COR-L47 (cell line): Measurements from ENCODE around the gene E2F4.
A peak's percentile ranks its signal among the peaks of the same experiment; 100 is the strongest.

Experiments used
- DNase-seq: peaks from one replicate; lab custom pipeline; 2025; lab: John Stamatoyannopoulos, UW

The E2F4 gene, protein sequence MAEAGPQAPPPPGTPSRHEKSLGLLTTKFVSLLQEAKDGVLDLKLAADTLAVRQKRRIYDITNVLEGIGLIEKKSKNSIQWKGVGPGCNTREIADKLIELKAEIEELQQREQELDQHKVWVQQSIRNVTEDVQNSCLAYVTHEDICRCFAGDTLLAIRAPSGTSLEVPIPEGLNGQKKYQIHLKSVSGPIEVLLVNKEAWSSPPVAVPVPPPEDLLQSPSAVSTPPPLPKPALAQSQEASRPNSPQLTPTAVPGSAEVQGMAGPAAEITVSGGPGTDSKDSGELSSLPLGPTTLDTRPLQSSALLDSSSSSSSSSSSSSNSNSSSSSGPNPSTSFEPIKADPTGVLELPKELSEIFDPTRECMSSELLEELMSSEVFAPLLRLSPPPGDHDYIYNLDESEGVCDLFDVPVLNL

DNA sequence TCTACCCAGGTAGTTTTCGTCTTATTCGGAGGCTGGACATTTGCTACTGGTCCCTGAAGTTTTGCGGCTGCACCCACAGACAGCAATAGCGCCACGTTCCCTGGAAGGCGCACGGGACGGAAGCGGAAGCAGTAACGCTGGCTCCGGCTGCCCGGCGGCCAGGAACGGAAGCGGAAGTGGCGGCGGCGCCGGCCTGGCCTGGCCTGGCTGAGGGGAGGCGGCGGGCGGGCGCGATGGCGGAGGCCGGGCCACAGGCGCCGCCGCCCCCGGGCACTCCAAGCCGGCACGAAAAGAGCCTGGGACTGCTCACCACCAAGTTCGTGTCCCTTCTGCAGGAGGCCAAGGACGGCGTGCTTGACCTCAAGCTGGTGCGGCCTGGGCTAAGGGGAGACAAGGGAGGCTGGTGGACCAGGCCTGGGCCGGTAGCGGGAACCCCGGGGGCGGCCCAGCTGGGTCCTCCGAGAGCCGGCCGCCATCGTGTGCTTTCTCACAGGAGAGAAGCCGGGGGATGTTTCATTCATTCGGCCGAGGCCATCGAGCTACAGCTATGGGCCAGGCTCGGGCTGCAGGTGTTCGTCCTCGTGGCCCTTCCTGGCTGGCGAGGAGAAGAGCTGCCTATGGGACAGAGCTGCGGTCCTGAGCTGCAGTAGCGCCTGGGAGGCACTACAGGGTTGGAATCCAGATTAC lies at the start of gene E2F4:
TSS of gene E2F4 (plus strand) at position 161 of the 687 bp plus-strand sequence. CDS start at position 234, 73 bp downstream.
- peak; percentile 87 for DNase-seq

DNA sequence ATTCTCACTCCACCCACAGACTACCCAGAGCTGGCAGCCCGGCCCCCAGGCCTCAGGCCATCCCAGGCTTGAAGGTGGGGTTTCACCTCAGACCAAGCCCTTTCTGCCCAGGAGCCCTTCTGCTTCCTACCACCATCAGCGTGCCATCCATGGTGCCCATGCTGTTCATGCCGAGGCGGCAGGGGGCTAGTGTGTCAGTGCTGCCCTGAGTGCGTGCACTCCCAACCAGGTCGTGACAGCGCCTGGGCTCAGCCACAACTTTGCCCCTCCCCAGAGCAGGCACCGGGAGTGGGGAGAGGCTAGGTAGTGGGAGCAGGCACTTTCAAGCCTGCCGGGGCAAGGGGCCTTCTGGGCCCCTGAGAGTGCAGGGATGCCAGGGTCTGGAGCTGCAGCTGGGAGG lies 49.6 kb upstream of the E2F4 start:
- no peak for DNase-seq

DNA sequence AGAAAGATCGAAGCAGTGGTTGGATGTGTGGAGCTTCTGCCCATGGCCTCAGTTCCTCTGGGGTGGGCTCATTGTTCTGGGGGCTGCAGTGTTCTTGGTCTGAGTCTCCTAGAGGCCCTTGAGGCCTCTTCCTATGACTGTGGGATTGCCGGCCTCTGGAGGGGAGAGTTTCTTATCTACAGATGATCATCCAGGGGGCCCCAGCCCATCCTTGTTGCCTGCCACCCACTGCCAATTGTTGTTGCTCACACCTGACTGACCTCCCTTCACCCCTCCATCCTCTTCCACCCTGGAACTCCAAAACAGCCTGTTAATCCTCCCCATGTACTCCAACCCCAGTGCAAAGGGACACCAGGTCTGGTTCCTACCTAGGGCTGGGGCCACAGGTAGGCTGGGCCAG lies 47.0 kb upstream of the E2F4 start:
- no peak for DNase-seq

DNA sequence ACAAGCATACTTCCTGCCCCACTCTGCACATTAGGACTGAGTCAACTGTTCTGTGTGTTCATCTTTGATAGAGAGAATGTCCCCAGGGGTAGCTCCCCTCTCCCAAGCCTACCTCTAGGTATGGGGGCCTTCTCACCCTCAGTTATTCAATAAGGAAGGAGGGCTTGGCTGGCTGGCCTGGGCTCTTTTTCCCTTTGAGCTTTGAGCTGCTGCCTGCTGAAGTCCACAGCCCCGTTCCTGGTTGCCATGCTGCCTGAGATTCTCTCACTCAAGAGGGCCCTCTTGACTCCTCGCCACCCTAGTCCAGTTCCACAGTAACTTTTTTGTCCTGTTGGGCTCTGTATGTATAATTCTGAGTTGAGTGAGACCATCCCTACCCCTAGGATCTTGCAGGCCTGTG lies 46.2 kb upstream of the E2F4 start:
- no peak for DNase-seq

DNA sequence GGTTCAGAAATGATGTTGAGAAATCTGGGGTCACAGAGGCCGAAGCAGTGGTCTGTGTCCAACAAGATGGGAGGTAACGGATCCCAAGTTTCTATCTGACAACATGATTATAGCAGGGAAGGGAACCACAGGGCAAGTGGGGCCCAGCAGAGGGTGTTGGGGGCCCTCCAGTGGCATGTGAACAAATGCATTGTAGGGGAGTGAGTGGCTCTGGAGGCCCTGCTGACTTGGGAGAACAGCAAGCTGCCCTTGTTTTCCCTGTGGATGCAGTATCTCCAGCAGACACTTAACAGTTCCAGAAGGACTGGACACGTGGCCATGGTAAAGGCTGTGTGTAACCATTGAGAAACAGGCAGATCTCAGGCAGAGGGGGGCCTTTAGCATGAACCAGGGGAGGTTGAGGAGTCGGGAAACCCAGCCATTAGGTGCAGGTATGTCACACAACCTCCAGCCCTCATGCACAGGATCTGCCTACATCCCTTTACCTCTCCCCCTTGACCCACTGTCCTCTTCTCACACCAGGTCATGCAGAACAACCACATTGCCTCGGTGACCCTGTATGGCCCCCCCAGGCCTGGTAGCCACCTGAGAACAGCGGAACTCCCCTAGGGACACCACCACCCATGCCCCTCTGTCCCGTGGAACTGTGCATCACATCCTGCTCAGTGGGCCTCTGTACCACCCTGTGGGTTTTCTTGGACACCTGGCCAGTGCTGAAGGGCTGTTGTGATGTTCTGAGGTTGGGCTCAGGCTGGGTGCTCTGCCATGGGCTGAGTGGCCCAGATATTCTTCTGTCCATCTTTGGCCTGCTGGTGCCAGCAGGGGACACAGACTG lies 45.2 kb upstream of the E2F4 start:
- no peak for DNase-seq

DNA sequence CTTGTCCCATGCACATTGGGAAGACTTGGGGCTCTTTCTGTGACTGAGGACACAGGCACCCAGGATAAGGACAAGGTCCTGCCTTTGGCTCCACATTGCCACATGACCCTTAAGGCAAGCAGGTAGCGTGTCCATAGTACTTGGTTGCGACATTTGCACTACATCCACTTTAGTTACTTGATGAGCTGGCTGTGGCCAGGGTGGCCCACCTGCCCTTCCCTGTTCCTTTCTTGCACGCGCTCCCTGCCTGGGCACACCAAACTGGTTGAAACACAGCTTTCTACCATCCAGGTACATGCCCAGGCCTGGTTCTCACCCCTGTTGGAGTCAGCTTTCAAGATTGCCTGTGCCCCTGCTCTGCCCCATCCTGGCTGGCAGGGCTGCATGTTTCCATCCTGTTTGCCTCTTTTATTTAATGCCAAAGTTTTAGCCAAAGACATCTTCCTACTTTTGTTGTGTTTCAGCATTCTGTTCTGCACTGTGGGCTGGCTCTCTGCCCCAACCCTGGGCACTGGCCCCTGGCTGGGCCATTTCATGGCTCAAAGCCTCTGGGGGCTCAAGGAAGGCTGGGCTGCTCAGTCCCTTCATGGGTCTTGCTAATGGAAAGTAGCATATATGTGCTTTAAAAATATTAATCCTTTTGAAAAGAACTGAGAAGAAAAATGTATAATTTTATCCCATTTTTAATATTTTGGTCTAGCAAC lies 44.4 kb upstream of the E2F4 start:
- DNase-seq = no peak

DNA sequence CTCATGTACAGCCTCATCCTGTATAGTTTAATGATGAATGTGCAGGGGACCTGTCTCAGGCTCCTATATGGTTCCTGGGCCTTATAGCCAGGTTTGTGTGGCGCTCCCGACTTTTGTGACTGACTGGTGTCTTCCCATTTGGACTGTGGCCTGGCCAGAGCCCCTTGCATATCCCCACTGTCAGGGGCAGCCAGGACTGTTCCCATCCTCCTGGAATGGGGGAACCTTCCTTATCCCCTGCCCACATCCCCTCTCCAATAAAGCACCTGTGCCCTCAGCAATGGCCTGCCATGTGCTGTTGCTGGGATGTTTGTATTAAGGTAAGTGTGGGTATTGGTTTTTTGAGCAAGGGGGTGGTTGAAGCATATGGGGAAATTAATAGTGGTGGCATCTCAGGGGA lies 43.7 kb upstream of the E2F4 start:
- DNase-seq = no peak

DNA sequence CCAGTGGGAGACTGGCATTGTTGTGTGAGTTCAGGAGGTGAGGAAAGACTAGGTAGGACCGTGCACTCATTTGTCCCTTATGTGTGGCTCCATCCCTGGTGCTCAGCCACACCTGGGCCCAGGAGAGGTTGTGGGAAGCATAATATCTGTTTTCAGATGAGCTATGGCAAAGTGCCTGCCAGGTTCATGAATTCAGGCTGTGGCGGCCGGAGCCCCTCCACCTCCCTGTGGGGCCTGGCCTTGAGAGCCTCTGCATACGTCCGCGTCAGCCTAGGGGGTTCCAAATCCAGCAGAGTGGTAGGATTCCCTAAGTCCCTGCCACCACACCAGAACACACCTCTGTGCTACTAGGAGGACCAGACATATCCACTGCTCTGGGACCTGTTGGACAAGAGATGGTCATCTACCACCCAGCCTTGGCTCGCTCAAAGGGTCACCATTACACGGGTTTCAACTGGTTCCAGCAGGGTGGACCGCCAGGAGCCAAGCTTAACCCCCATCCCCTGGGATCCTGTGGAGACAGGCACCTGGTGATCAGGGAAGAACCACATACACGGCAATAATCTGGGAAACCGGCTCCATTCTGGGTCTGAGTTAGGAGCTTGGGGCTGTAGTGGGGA lies 43.2 kb upstream of the E2F4 start:
- no peak for DNase-seq

DNA sequence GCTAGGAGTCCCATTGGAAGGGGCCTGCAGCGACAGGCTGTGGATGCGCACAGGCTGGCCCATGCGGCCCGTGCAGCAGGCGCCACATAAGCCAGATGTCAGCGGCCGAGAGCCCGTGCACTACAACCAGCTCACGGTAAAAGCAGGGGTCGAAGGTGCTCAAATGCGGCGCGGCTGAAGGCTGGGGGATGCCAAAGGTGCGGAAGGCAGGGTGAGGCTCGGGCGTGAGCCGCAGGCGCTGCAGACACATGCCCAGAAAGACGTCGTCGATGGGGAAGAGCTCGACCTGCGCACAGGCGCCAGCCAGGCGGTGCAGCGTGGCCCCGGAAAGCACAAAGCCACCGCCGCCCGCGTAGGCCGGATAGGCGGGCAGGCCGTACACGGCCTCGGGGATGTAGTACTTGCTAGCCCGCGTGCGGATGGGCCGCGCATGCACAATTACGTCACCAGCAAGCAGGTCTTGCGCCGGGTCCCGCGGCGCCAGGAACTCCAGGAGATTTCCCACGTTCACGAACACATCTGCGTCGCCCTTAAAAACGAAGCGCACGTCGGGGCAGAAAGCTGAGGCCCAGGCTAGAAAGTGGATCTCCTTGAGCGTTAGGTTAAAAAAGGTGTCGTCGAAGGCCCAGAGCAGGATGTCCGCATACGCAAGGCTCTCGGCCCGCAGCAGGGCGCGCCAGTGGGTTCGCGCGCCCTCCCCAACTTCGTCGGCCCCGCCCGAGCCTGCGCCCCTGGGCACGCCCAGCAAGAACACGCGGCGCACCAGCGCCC lies 42.5 kb upstream of the E2F4 start:
- no peak for DNase-seq

DNA sequence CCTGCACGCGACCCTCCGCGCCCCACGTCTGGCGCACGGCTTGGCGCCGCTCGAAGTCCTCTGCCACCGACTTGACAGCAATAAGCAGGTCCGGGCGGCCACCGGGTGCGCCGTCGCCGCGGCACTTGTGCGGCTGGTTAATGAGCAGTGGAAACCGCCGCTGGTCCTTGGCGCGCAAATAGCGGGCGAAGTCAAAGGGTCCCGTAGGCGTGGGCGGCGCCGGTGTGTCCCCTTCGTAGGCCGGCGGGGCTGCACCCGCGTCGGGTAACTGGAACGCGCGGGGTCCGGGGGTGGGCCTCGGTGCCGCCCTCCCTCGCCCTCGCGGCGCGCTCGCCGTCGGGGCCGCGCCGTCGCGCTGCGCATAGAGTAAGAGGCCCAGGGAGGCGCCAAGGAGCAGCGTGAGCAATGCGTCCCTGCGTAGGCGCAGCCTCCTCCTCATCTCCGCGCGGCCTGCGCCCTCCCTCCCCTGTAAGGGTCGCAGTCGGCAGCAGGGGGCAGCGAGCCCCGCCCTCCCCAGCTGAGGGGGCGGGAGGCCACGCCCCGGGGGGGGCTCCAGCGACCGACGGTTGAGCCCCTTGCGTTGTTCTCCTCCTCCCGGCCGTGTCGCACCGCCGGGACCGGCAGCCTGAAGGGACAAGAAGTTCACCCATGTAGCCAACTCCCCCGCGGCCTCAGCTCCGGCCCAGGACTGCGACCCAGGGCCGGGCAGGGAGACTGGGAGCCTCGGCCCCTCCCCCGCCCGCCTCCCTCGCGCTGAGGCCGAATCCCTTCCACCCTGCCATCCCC lies 41.7 kb upstream of the E2F4 start:
- DNase-seq = peak; percentile 26

DNA sequence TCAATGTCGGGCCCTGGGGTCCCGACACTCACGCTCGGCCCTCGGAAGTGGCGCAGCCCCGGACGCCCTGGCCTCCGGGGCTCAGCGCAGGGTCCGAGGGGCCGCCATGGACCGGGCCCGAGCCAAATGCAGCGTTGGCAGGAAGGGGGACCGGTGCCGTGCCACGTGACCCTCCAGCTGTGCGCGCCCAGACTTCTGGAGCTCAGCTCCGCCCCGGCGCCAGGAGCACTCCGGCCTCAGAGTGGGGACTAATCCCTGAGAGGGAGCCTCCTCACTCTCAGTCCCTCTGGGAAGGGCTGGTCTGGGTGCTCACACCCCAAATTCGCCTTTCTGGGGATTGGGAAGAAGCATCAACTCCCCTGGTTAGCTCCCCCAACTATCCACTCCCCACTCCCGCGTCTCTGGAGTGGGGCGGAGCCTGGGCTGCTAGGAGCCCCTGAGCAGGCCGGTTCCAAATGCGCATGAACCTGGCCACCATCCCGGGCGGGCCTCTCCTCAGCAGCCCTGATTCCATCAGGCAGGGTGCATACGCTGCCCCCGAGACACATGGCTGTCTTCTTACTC lies 41.0 kb upstream of the E2F4 start, which contains the start of gene B3GNT9:
TSS of gene B3GNT9 (minus strand) at position 166 of the 564 bp plus-strand sequence. CDS start 513 bp downstream, outside the sequence.
- DNase-seq = peak; percentile 65

DNA sequence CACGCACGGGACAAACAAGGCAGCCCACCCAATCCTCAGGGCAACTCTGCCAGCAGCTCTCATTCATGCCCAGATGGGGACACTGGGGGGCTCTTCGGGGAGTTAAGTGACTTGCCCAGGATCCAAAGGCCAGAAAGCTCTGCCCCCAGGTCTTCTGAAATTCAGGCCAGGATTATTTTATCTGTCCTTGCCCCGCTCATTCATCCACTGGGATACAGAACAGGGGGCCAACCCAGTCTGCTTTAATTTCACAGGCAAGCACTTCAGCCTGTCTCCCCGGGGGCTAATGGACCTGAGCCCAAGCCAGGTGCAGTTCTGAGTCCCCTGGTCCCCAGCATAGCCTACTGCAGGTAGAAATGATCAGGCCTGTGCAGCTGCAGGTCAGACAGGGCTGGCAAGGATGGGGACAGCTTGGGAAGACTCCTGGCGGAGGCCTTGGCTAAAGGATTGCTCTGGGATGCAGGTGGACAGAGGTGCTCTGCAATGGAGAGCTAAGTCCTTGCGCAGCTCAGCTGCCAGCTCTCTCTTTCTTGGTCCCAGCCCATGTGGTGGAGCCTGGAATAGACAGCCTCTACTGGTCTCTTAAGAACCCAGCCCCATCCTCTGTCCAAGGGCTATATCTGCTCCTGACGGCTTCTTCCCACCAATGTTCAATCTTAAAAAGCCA lies 40.4 kb upstream of the E2F4 start:
- DNase-seq = no peak

DNA sequence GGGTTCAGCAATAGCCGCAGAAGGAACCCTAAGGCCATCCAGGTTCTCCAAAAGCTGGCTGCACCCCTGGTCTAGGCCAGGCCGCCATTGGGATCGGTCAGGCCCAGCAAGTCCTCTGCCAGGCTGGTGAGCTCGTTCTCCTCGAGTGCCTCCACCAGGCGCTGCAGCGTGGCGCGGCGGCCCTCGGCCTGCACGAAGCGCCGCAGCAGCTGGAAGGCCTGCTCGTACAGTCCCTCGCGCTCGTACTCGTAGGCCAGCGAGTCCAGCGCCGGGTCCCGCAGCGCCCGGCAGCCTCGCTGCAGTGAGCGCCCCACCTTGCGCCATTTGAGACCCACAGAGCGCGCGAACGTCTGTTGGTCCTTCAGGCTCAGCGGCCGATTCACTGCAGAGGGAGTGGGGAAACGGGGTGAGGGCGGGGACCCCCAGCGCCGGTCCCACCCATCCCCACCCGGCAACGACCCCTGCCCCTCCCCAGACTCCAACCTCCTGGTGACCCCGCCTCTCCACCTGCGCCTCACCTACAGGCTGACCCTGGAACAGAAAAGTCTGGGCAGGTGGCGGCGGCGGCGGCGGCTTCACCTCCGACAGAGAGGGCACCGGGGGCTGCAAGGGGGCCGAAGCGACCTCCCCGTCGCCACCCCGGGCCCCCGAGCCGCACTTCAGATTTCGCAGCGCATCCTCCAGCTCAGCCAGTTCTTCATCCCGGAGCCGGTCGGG lies 37.2 kb upstream of the E2F4 start:
- DNase-seq = no peak

DNA sequence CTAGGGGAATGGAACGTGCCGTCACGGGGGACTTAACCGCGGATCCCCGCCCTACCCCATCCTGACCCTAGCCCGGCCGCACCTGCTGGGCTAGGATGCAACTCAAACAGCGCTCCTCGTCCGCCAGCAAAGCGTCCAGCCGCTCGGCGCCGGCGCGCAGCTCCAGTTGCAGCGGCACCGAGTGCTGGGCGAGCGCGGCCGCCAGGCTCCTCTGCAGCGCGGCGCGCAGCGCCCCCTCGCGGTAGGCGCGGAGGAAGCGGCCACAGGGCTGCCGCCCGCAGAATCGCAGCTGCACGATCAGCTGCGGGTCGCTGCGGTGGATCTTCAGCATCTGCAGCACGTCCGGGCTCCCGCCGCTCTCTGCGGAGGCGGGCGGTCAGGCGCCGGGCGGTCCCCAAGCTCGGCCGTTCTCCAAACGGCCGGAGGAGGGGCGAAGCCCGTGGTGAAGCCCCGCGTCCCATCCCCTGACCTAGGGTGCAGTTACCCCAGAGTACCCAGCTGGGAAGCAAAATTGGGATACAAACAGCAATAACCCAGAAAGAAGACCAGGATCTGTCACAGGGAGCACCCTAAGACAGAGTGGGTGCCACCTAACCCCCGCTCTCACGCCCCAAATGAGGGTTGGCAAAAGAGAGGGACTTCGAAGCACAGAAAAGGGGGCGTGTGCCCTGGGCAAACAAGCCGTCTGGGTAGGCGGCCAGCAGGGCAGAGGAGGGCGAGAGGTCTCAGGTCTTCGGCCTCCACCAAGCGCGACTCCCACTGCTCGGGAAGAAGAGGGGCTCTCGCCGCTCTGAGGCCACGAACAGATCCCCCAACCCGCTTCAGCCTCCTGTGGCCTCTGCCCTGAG lies 36.4 kb upstream of the E2F4 start:
- DNase-seq = peak; percentile 65

DNA sequence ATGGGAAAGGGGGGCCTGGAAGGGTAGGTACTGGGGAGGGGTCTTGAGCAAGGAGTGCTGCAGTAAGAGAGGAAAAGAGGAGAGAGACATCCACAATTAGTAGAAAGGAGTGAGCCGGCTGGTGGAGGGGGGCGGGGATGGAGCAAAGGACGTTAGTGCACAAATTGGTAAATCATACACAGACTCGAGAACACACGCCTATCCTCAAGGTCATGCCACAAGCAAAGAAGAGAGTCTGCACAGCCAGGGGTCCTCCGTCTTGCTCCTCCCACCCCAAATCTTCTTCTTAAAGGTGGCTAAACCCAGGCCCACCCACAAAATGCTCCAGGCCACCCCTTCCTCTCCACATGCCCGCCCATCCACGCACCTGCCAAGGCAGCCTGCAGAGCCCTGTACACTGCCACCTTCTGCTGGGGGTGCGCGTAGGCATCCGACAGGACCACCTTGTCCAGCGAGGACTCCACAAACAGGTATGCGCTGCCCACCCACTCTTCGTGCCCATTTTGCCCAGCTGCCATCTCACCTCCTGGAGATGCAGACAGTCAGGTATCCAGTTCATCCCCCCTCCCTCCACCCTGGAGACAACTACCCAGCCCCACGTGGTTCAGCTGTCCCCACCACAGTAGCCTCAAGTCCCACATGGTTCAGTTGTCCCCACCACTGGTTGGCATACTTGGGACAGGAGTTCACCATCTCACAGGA lies 35.7 kb upstream of the E2F4 start:
- DNase-seq = no peak

DNA sequence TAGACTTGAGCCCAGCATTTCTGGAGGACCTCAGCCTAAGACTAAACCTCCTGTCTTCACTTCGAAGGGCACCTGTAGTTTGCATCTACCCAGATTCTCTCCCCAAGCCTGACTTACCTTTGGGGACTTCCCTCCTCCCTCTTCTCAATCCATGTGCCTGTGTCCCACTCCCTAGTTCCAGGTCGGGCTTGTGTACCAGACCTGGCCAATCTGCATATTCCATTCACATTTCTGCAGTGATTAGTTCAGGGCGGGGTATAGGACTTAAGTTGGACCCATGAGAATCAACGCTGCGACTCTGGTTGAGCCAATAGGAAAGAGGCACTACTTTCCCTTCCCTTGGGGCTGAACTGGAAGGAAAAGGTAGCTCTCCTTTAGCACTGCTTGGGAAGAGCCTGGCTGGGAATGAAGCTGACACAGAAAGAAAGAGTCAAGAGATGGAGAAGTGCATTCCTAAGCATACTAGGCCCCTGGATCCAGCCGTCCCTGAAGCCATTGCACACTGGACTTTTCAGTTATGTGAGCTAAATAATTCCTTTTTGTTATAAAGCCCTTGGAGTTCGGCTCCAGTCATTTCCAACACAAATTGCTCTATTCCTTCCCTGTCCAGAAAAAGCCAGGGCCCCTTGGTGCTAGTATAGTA lies 34.7 kb upstream of the E2F4 start:
- DNase-seq = no peak
